ENCODE data around the gene OR4D5.

The OR4D5 gene

DNA sequence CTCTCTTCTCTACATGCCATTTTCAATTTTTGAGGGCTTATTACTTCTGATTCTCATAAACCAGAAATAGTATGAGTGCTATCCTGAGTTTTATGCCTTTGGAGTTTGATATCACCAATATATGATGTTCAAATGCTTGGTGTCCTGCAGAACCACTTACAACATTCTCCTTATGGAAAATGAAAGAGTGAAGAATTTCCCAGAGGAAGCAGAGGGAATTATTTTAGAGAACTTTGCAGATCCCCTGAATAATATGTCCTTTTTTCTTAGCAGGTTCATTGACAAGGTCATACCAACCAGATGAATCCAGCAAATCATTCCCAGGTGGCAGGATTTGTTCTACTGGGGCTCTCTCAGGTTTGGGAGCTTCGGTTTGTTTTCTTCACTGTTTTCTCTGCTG, at the start of gene OR4D5:
Gene OR4D5 (plus strand): TSS at position 301 of the 400 bp plus-strand sequence. CDS start 0 bp downstream, at position 301.
- FAIRE-seq: no peak
- DNase-seq (ENCODE audit: extremely low spot score, insufficient read length, low read depth): no peak

DNA sequence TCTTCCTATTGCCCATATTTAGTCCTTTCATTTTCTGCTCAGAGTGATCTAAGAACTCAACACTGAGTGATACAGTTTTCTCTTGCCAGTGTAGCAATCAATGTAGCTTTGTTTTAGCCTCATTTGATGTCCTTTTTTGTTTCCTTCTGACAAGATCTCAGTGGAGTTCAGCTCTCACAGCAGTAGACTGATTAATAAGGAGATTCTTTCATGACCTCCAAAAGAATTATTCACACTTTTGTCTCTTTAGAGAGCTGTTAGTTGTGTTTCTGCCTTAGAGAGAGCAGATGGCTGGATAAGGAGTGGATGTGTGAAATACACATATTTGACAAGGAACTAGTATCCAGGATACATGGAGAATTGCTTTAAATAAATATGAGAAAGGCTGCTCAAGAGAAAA, 47.4 kb upstream of the OR4D5 start:
- FAIRE-seq: no peak

DNA sequence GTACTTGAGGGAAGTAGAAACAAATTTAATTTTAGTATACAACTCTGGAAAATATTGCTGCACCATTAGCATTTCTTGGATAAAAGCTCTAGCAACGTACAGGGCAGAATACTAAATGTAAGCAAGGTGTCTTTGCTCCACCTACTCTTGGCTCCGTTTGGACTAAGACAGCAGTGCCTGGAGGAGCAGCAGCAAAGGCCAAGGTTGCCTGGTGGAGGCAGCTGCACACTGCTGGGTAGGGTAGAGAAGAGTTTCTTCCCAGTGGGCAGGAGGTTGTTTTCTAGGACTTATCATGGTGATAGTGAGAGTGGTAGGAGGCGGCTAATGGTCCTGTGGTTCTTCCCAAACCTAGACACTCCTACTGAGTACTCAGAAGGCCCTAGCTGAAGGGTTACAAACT, 39.6 kb upstream of the OR4D5 start:
- DNase-seq (ENCODE audit: extremely low spot score, insufficient read length, low read depth) (no peak), FAIRE-seq (no peak)

More for the DNA sequence above, 47.4 kb upstream of the OR4D5 start:
- DNase-seq (ENCODE audit: extremely low spot score, insufficient read length, low read depth): no peak

DNA sequence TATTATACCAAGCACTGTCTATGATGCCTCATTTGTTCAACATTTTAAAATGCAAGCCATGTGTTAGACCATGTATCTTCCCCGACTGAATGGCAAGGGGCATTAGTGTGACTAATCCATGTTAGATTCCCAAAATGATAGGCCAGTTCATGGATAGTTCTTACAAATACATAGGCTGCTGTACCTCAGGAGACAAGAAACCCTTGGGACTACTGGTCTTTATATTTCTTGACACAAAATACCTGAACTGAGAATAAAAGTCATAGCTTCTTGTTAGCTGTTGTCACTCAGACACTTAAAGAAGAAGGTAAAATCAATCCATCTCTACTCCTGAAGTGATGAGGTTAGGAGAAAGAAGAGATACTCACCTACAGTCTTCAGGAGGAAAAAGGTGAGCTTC, 37.5 kb upstream of the OR4D5 start, which contains the start of gene OR8D4:
Gene OR8D4 (plus strand): TSS at position 301 of the 400 bp plus-strand sequence. CDS start 4,265 bp downstream, outside the sequence.
- FAIRE-seq (no peak), DNase-seq (ENCODE audit: extremely low spot score, insufficient read length, low read depth) (no peak)

DNA sequence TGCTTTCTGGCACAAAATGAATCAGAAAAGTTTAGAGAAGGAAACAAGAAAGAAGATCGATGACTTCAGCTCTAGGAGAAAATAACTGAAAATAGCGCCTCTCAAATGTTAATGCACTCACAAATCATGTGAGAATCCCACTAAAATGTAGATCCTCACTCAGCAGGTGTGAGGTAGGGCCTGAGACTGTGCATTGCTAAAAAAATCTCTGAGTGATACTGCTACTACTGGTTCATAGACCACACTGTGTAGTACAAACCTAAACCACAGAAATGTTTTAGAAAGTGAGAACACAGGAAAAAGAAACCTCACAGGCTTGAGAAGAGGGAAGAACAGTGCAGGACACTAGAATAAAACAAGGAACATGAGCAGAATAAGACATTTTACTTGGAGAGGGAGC, 35.5 kb upstream of the OR4D5 start:
- FAIRE-seq (no peak), DNase-seq (ENCODE audit: extremely low spot score, insufficient read length, low read depth) (no peak)

DNA sequence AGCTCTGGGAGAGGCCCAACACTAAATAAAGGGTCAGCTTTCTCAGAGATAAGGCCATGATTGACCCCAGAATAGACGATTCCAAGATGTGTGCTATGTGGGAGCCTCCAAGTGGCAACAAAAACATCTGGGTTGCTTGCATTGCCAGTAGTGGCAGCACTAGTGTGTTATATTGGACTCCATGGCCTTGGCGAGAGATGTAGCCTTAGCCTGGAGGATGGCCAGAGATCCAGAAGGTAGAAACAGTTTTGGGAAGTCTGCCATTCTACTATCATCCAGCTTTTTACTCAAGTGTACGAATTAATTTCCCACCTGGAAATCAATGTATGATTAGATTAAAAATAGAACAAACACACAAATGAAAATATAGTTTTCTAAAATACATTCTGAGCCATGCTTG, 34.5 kb upstream of the OR4D5 start:
- no peak for DNase-seq (ENCODE audit: extremely low spot score, insufficient read length, low read depth)
- FAIRE-seq: no peak

DNA sequence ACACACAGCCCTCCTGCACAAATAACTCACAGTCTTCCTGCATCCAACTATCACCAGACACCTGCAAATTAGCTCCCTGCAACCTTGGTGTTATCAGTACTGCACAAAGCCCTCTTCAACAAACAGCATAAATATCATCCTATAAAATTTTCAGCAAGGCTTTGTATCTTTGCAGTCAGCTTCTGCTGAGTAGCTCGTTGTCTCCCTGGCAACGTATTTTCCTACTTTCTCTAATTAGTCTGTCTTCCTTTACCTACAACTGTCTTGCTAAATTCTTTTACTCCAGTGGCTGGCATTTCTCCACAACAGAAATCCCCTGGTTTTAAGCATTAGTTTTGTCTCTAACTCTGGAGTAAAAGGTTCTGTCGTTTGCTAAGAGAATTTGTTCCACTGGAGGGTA, 33.6 kb upstream of the OR4D5 start:
- no peak for FAIRE-seq

DNA sequence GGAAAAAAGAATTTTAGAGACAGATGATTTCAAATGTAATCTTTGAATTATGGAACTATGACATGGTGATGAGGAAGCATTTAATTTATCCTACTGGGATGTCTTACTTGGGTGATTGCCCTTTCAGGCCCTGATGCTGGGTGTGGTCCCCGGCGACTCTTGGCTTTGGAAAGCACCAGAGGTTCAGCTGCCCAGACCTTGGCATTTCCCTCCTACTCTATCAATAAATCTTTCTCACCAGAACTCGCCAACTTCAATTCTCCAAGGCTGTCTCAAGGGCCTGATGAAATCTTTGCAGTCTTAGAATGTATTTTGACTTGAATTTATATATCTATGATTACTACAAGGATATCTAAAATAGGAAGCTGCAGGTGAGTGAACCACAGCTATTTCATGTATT, 18.5 kb upstream of the OR4D5 start:
- DNase-seq (ENCODE audit: extremely low spot score, insufficient read length, low read depth) (no peak), FAIRE-seq (no peak)

More for the DNA sequence above, 33.6 kb upstream of the OR4D5 start:
- no peak for DNase-seq (ENCODE audit: extremely low spot score, insufficient read length, low read depth)

DNA sequence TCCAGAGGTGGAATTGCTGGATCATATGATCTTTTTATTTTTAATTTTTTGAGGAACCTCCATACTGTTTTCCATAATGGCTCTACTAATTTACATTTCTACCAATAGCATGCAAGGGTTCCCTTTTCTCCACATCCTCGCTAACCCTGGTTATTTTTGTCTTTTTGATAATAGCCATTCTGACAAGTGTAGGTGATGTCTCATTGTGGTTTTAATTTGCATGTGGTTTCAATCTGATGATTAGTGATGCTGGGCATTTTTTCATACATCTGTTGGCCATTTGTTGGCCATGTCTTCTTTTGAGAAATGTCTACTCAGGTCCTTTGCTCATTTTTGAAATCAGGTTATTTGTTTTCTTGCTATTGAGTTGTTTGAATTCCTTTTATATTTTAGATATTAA, 15.4 kb upstream of the OR4D5 start:
- FAIRE-seq: no peak
- no peak for DNase-seq (ENCODE audit: extremely low spot score, insufficient read length, low read depth)

DNA sequence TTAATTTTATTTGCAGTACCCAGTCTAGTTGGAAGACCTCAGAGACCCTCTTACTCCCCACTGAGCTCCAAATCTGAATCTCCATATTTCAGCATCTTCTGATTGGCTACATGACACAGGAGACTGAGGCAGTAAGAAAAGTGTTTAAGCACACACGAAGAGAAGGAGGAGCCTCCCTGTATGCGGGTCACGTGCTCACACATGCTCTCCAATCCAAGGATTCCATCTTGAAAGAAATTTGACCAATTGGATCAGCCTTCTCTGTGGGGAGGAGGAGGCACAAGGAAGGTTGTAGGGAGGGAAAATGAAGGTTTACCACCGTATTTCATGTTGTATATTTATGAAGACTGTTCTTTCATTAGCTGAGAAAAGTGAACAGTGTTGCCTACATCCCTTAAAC, 3.0 kb downstream of the OR4D5 start:
- no peak for FAIRE-seq
- no peak for DNase-seq (ENCODE audit: extremely low spot score, insufficient read length, low read depth)

DNA sequence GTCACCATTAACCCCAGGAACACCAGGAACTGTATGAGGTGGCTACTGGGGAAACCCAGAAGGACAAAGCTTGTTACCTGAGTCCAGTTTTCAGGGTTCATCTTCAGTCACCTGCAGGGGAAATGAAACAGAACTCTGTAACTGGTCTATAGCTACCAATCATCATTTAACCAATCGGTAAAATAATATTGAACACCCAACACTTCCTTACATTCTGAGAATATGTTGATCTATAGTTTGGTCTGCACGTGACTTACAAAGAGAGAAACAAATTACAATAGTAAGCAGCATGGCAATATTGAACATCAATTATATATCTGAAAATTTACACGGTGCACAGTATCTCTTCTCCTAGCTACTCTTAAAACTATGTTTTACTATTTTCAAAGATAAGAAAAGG, 4.3 kb downstream of the OR4D5 start, which contains the start of gene OR6T1:
Gene OR6T1 (minus strand): TSS at position 101 of the 400 bp plus-strand sequence. CDS start 0 bp downstream, at position 101.
- DNase-seq (ENCODE audit: extremely low spot score, insufficient read length, low read depth) (no peak), FAIRE-seq (no peak)

DNA sequence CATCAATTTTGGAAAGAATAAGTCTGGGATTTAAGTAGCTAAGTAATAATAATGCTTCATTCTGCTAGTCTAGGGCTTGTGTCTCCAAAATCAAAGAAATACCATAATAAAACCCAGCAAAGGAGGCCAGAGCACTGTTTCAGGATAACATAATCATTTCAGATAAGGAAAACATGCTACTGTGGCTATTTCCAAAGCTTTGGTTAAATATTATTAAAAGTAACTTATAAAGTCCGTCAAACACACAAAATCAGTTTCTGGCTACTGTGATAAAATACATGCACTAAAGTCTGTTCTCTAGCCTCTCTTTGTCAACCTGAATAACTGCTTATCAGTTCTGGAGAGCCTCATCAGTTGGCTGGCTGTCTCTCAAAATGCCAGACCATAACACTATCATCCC, 5.7 kb downstream of the OR4D5 start:
- DNase-seq (ENCODE audit: extremely low spot score, insufficient read length, low read depth) (no peak), FAIRE-seq (no peak)

DNA sequence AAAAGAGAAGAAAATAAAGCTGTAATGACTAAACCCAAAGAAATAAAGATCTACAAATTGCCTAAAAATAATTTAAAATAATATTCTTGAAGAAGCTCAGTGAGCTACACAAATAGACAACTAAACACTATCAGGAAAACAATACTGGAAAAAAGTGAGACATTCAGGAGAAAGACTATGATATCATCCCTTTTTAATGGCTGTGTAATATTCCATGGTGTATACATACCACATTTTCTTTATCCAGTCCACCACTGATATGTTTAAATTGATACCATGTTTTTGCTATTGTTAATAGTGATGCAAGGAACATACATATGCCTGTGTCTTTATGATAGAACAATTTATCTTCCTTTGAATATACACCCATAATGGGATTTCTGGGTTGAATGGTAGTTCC, 17.3 kb downstream of the OR4D5 start:
- DNase-seq (ENCODE audit: extremely low spot score, insufficient read length, low read depth) (no peak), FAIRE-seq (no peak)

DNA sequence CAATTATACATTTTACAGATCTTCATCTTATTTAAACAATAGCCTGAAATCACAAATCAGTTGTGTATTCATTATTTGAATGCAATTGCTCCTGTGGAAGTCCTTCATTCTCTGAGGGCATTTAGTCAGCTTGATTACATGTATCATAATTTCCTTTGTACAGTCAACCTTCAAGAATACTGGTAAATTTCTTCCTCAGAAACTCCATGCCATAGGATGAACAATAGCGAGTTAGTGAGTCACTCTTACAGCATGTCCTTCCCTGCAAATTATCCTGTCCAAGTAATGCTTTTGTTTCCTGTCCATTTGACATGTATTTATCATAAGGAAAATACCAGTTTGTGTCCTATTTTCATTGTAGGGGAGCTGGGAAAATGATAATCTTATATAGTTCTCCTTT, 34.4 kb downstream of the OR4D5 start:
- no peak for FAIRE-seq

DNA sequence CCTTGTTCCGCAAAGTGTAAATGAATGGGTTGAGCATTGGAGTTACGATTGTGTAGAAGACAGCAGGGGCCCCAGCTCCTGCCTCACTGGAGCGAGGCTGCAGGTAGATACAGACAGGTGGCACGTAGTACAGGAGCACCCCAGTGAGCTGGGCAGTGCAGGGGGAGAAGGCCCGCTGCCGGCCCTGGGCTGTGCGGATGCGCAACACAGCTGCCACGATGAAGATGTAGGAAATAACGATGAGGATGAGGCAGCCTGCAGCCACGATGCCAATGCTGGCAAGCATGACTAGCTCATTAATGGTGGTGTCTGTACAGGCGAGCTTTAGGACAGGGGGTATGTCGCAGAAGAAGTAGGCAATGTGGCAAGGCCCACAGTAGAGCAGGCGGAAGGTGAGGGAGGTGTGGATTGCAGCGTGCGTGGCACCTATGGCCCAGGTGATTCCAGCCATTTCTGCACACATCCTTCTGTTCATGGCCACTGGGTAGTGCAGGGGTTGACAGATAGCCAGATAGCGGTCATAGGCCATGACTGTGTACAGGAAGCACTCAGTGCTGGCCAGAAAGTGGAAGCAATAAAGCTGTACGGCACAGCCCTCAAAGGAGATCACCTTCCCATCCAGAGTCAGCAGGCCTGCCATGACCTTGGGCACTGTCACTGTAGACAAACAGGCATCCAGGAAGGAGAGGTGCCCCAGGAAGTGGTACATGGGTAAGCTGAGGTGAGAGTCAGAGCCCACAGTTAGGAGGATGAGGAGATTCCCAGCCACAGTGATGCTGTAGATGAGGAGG, 37.5 kb downstream of the OR4D5 start:
- FAIRE-seq (no peak), DNase-seq (ENCODE audit: extremely low spot score, insufficient read length, low read depth) (no peak)

More for the DNA sequence above, 34.4 kb downstream of the OR4D5 start:
- DNase-seq (ENCODE audit: extremely low spot score, insufficient read length, low read depth): no peak

DNA sequence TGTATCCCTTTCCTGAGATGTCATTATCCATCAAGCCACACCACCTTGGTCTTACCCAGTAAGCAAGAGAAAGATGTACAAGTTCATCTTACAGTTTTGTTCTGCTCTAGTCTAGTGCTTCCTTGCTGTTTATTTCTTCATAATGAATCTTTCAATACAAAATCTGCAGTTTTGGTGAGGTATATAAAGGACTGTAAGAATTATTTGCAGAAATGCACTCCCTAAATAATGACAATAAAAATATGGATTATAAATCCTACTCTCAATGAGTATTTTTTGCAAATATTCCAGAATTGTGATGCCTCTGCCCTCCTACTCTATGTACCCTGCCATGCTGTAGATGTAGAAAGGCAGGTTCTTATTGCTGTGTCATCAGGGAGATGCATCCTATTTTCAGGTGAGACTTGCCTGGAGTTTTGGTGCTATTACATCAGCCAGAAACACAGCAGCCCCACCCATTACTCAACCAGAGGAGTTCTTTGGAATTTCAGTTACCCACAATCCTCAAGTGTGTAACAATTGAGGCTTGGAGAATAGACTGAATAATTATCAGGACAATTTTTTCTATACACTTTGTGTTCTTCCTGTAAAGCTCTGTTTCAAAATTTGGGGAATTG, 38.4 kb downstream of the OR4D5 start, which contains the start of gene OR10S1:
Gene OR10S1 (minus strand): TSS at position 51 of the 617 bp plus-strand sequence. CDS start 117 bp downstream, outside the sequence.
- FAIRE-seq (no peak), DNase-seq (ENCODE audit: extremely low spot score, insufficient read length, low read depth) (no peak)

DNA sequence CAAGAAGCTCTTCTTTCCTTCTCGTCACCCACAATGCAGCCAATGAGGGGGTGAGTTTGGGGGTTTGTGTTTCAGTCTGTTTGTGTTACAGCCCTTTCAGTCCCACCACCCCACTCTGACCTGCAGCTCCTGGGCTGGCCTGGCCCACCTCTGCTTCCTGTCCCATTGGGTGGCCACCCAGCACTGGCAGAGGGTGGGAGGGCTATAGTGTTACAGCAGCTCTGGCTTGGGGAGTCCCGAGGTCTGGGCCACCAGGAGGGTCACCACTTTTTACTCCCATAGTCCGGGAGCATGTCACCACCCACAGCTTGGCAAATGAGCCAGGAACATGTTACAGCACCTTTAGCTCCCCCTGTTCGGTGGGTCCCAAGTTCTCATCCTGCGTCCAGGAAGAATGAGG, 39.9 kb downstream of the OR4D5 start:
- DNase-seq (ENCODE audit: extremely low spot score, insufficient read length, low read depth) (no peak), FAIRE-seq (no peak)
